ENCODE measurements around the gene NACAD. TPM values are rescaled to one million over a fixed set of nuclear protein-coding genes. Genes with fewer than 3 reads are reported as not detected.

Gene NACAD
- total RNA-seq, 2 donors from 2014 or later: 0.78 to 1.6 TPM

- TF ChIP-seq CTCF (IDR thresholded peaks at IDR 0.05) (peak in 3 of 7 experiments; percentile 22 to 29 (median 23)), POLR2A (IDR thresholded peaks at IDR 0.05) (peak; percentile 83 to 96 (median 95))
- peaks cover 0 to 10% of the 10 kb centered on the region in 2 donors for H3K36me3 ChIP-seq (replicated peaks in 1 of 2; ENCODE audit: insufficient read depth in 1 of 2, low read depth in 2 of 2)
- H3K4me3 ChIP-seq: peak within 1 kb of the TSS; percentile 68 to 94
- no peaks in the 10 kb centered on the region for H3K9me3 ChIP-seq
- peak within 1 kb of the TSS; percentile 89 to 96 (median 94) for H3K27ac ChIP-seq
- ATAC-seq: peak; percentile 98
- DNase-seq: peak; percentile 93 to 95 (median 94)
- no peaks in the 10 kb centered on the region for H3K27me3 ChIP-seq
- peaks cover 33% of the 10 kb centered on the region for H3K4me1 ChIP-seq
- 0 to 1% methylated on average over 52 to 64 of the region's 64 CpGs for WGBS, 2 donors
- intact Hi-C loops (cut with DNase I): no loop called here
Observed at GRCh38 chr7:45111298-45112223, 22.8 kb upstream of the NACAD start, which contains the start of gene TBRG4. Gene TBRG4, minus strand, starts transcription at chr7:45111697. Its CDS starts 2,460 bp downstream, at chr7:45109237.

GRCh38 chr7:45108863-45109262 lies 20.1 kb upstream of the NACAD start:
- Histone ChIP-seq H3K9me3 (no peaks in the 10 kb centered on the region), H3K4me3 (no peak overlapping the region), H3K27me3 (no peaks in the 10 kb centered on the region), H3K36me3 (replicated peaks in 1 of 2; ENCODE audit: insufficient read depth in 1 of 2, low read depth in 2 of 2) (peaks cover 0 to 25% of the 10 kb centered on the region in 2 donors), H3K27ac (no peak overlapping the region), H3K4me1 (peaks cover 33% of the 10 kb centered on the region)
- DNase-seq: no peak
- ATAC-seq: no peak
- TF ChIP-seq CTCF (IDR thresholded peaks at IDR 0.05) (no peak), POLR2A (IDR thresholded peaks at IDR 0.05) (no peak)
- intact Hi-C loops (cut with DNase I): loop anchor here (10.0 kb wide), 1 partner anchor 104 kb away; the partner anchor contains the start of gene CCM2
- 64 to 73% methylated on average over 7 to 8 of the region's 8 CpGs for WGBS, 2 donors

GRCh38 chr7:45107356-45107755 lies 18.6 kb upstream of the NACAD start:
- intact Hi-C loops (cut with DNase I): loop anchor here (10.0 kb wide), 1 partner anchor 103 kb away; the partner anchor contains the start of gene CCM2
- Histone ChIP-seq H3K4me3 (no peak overlapping the region), H3K9me3 (no peaks in the 10 kb centered on the region), H3K27me3 (no peaks in the 10 kb centered on the region), H3K27ac (no peak overlapping the region), H3K36me3 (replicated peaks in 1 of 2; ENCODE audit: insufficient read depth in 1 of 2, low read depth in 2 of 2) (peaks cover 5 to 40% of the 10 kb centered on the region in 2 donors), H3K4me1 (peaks cover 32% of the 10 kb centered on the region)
- DNase-seq: no peak
- no peak for ATAC-seq
- TF ChIP-seq CTCF (IDR thresholded peaks at IDR 0.05) (no peak), POLR2A (IDR thresholded peaks at IDR 0.05) (no peak)
- WGBS, 2 donors: 77 to 83% methylated on average over 3 of the region's 3 CpGs

- WGBS, 2 donors: 76 to 78% methylated on average over 7 to 8 of the region's 8 CpGs
- H3K4me3 ChIP-seq: no peak overlapping the region
- TF ChIP-seq POLR2A (IDR thresholded peaks at IDR 0.05) (no peak), CTCF (IDR thresholded peaks at IDR 0.05) (no peak)
- no peaks in the 10 kb centered on the region for H3K9me3 ChIP-seq
- DNase-seq: no peak
- intact Hi-C loops (cut with DNase I): loop anchor here (10.0 kb wide), 1 partner anchor 102 kb away; the partner anchor contains the start of gene CCM2
- no peaks in the 10 kb centered on the region for H3K27me3 ChIP-seq
- H3K36me3 ChIP-seq (replicated peaks in 1 of 2; ENCODE audit: insufficient read depth in 1 of 2, low read depth in 2 of 2): peaks cover 10 to 45% of the 10 kb centered on the region in 2 donors
- H3K27ac ChIP-seq: no peak overlapping the region
- peaks cover 27% of the 10 kb centered on the region for H3K4me1 ChIP-seq
- no peak for ATAC-seq
Observed at GRCh38 chr7:45106820-45107219, 18.1 kb upstream of the NACAD start.
